ENCODE results near the gene TMEM217. TPM values are rescaled to one million over a fixed set of nuclear protein-coding genes. Genes with fewer than 3 reads are reported as not detected.

Gene TMEM217
- total RNA-seq, 6 experiments from 2014 or later, result 0.99 to 2.0 (median 1.6) TPM

- H3K36me3 Mint-ChIP-seq (ENCODE audit: low read depth), result peaks cover 2% of the 10 kb centered on the region; the same call in 1 of the 2 replicates
- no peak for DNase-seq
- H3K9me3 Mint-ChIP-seq, result no peaks in the 10 kb centered on the region
- H3K27ac Mint-ChIP-seq, result peak overlapping the region; percentile 14; the same call in 1 of the 2 replicates
- H3K4me1 Mint-ChIP-seq (ENCODE audit: low read depth), result peaks cover 32% of the 10 kb centered on the region
- no peak for TF ChIP-seq CTCF (IDR thresholded peaks at IDR 0.05)
- H3K4me3 Mint-ChIP-seq, result peak overlapping the region; percentile 88
- no peaks in the 10 kb centered on the region for H3K27me3 Mint-ChIP-seq (ENCODE audit: insufficient read depth)
Observed at GRCh38 chr6:37168163-37168758, 89.7 kb downstream of the TMEM217 start.

GRCh38 chr6:37162740-37163139 is 95.2 kb downstream of the TMEM217 start:
- no peak for DNase-seq
- H3K27me3 Mint-ChIP-seq (ENCODE audit: insufficient read depth), result peaks cover 3% of the 10 kb centered on the region; the same call in 1 of the 2 replicates
- H3K4me3 Mint-ChIP-seq, result no peak overlapping the region
- no peaks in the 10 kb centered on the region for H3K36me3 Mint-ChIP-seq (ENCODE audit: low read depth)
- peaks cover 13% of the 10 kb centered on the region for H3K4me1 Mint-ChIP-seq (ENCODE audit: low read depth)
- no peaks in the 10 kb centered on the region for H3K9me3 Mint-ChIP-seq
- no peak overlapping the region for H3K27ac Mint-ChIP-seq
- no peak for TF ChIP-seq CTCF (IDR thresholded peaks at IDR 0.05)

Other genes with a start within 250 kb of the TMEM217 start
- gene PIM1, start 88.0 kb downstream of the TMEM217 start, total RNA-seq (2021; fragmentation: NEBNext Ultra II Directional; extraction: Animal tissue kit (Norgen Biotek cat#: 25700)), result 1 to 10 TPM; 3.6 to 6.3 (median 5.1) TPM
- gene TBC1D22B, start 372 bp downstream of the TMEM217 start, total RNA-seq (2021; fragmentation: NEBNext Ultra II Directional; extraction: Animal tissue kit (Norgen Biotek cat#: 25700)), result 1 to 10 TPM; 9.0 to 9.6 (median 9.2) TPM
- 10 to 100 TPM; 14.1 to 18.5 (median 17.5) TPM for gene RNF8, start 95.8 kb upstream of the TMEM217 start, total RNA-seq (2021; fragmentation: NEBNext Ultra II Directional; extraction: Animal tissue kit (Norgen Biotek cat#: 25700))
- gene CMTR1, start 175.1 kb upstream of the TMEM217 start, total RNA-seq (2021; fragmentation: NEBNext Ultra II Directional; extraction: Animal tissue kit (Norgen Biotek cat#: 25700)), result 10 to 100 TPM; 36.1 to 42.2 (median 37.6) TPM
- 10 to 100 TPM; 19.0 to 23.8 (median 22.4) TPM for gene CCDC167, start 241.7 kb upstream of the TMEM217 start, total RNA-seq (2021; fragmentation: NEBNext Ultra II Directional; extraction: Animal tissue kit (Norgen Biotek cat#: 25700))

Measured in HFFc6 (cell line).